GM12892 (cell line): ENCODE data around the gene TGFA.

ENCODE experiments used
- POLR2A ChIP-seq: IDR thresholded peaks from 2 replicates; pipeline ENCODE4 v1.6.1; 2011; ENCODE audit warnings: low read depth, low read length, control low read depth
- POLR2AphosphoS5 ChIP-seq: IDR thresholded peaks from 2 replicates; pipeline ENCODE4 v1.6.1; 2011; ENCODE audit warnings: low read depth, low read length, control low read depth

DNA sequence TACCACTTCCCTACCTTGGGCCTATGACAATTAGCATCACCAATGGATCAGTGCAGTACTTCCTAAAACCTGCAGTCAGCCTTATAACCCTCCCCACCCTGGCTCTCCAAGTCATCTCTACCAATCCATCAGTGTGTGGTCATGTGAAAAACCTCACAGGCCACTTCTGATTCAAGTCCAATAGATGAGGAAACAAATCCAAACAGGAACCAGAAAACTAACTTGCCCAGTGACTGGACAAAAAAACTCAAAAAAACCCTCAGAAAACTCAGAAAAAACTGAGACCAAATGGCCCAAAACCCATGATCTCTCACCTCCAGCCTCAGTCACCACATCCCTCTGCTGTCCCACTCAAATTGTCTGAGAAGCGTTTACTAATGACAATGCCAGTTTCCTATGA lies 43.3 kb downstream of the TGFA start:
- TF ChIP-seq POLR2A (no peak), POLR2AphosphoS5 (no peak)
